ENCODE data around the gene SMYD2. TPM values are rescaled to one million over a fixed set of nuclear protein-coding genes. Genes with fewer than 3 reads are reported as not detected.

The SMYD2 gene, protein sequence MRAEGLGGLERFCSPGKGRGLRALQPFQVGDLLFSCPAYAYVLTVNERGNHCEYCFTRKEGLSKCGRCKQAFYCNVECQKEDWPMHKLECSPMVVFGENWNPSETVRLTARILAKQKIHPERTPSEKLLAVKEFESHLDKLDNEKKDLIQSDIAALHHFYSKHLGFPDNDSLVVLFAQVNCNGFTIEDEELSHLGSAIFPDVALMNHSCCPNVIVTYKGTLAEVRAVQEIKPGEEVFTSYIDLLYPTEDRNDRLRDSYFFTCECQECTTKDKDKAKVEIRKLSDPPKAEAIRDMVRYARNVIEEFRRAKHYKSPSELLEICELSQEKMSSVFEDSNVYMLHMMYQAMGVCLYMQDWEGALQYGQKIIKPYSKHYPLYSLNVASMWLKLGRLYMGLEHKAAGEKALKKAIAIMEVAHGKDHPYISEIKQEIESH
- total RNA-seq (2014; rRNA removed; shearing (Covaris generic)), result 34.8 and 37.2 TPM in 2 replicates

DNA sequence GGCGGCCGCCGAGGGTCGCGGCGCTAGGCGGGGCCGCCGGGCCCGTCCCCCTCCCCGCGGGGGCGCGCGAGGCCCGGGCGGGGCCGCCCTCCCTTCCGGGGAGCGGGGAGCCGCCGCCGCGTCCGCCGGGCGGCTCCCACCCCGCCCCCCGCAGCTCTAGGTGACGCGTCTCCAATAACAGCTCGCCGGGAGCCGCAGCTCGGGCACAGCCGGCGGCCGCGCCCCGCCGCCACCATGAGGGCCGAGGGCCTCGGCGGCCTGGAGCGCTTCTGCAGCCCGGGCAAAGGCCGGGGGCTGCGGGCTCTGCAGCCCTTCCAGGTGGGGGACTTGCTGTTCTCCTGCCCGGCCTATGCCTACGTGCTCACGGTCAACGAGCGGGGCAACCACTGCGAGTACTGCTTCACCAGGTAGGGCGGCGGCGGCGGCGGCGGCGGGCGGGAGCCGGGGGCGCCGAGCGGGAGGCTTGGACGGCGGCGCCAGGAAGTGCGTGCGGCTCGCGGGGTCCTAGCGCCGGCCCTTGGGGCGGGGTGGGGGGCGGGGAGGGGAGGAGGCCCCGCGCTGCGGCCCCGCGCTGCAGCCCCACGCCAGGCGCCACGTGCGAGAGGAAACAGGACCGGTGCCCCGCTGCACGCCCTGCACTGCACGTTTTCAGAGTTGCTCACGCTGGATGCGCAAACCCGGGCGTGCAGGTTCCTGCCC lies at the start of gene SMYD2:
Gene SMYD2, plus strand, starts transcription at position 139 of the 699 bp plus-strand sequence. Its CDS starts 96 bp downstream, at position 235.
- Histone ChIP-seq H3K36me3 (no peaks in the 10 kb centered on the region), H3K9me3 (replicated peaks) (no peaks in the 10 kb centered on the region), H3K4me3 (peak within 1 kb of the TSS; percentile 100), H3K27ac (peak within 1 kb of the TSS; percentile 93), H3K4me1 (no peaks in the 10 kb centered on the region), H3K27me3 (no peaks in the 10 kb centered on the region)
- peak; percentile 77 to 84 for DNase-seq

DNA sequence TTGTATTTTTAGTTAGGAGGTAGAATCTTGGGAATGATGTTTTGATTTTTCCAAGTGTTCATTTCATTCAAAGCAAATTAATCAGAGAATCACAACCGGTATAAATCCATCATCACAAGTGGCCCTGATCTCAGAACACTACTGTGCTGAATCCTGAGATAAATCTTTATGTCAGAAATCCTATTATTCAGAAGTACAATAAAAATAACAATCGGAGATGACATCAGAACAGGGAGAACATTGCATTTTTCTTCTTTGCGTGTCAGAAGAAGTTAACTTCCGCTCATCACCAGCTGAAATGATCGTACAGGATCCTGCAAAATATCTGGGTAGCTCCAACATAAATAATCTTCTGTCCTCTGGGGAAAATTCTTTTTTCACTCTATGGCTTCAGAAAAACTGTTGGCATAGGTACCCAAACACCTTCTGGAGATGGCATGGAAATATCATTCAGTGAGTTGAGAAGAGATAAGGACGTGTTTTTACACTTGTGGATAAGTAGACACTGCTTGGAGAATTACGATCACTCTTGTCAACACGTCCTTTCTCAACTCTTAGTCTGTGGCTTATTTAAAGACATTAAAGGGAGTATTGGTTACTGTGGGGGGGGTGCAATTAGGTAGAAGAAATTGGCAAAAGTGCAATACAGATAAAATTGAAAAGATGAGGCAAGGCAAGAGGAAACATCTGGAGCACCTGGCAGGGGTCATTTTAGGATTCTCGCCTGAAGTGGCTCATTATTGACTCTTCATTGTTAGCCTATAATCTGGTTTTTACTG lies 46.9 kb upstream of the SMYD2 start:
- 0 out of 2 replicates have a peak, but pooled peaks cover 7% of the 10 kb centered on the region for H3K27me3 ChIP-seq
- H3K4me3 ChIP-seq, result no peak overlapping the region
- no peaks in the 10 kb centered on the region for H3K4me1 ChIP-seq
- H3K9me3 ChIP-seq (replicated peaks), result no peaks in the 10 kb centered on the region
- no peak overlapping the region for H3K27ac ChIP-seq
- no peak for DNase-seq
- no peaks in the 10 kb centered on the region for H3K36me3 ChIP-seq

DNA sequence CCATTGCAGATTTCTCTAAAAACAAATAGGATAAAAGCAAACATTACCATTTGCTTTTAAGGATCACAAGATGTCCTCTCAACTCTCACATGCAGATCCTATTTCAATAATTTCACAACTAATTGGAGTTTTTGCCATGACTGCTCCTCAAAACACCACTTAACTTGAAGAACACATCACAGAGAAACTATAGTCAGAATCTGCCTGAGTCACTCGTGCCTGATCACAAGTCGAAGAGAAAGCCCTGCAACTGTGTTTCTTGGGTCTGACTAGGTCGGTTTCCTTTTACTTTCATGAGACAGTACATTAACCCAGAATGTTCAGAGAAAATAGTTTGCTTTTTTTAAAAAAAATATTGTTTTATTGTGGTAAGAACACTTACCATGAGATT lies 46.3 kb upstream of the SMYD2 start:
- Histone ChIP-seq H3K9me3 (replicated peaks) (no peaks in the 10 kb centered on the region), H3K27me3 (0 out of 2 replicates have a peak, but pooled peaks cover 7% of the 10 kb centered on the region)
- no peak for DNase-seq

GRCh38 chr1:214236477-214236876 lies 44.5 kb upstream of the SMYD2 start:
- Histone ChIP-seq H3K4me3 (no peak overlapping the region), H3K36me3 (no peaks in the 10 kb centered on the region), H3K9me3 (replicated peaks) (no peaks in the 10 kb centered on the region), H3K27ac (no peak overlapping the region), H3K4me1 (no peaks in the 10 kb centered on the region), H3K27me3 (no peaks in the 10 kb centered on the region)
- DNase-seq, result no peak

More for the DNA sequence above, 46.3 kb upstream of the SMYD2 start:
- H3K36me3 ChIP-seq, result no peaks in the 10 kb centered on the region
- H3K4me3 ChIP-seq, result no peak overlapping the region
- H3K27ac ChIP-seq, result no peak overlapping the region
- H3K4me1 ChIP-seq, result no peaks in the 10 kb centered on the region

DNA sequence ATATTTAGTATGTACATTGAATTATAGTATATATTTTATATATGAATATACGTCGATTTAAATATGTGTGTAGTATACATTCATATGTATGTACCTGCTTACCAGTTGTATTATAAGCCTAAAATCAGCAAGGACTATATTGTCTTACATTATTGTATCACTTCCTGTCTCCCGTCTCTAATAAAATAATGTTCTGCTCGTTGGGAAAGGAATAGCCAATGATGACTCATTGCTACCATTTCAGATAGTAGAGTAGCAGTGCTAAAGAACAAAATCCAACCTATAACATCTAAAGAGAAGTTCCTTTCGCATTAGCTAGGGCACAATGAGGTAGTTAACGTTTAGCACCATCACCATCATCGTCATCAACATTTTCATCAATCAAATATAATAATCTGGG lies 39.9 kb upstream of the SMYD2 start:
- no peaks in the 10 kb centered on the region for H3K36me3 ChIP-seq
- no peaks in the 10 kb centered on the region for H3K4me1 ChIP-seq
- DNase-seq, result no peak
- H3K9me3 ChIP-seq (replicated peaks), result no peaks in the 10 kb centered on the region
- H3K4me3 ChIP-seq, result no peak overlapping the region
- no peaks in the 10 kb centered on the region for H3K27me3 ChIP-seq
- H3K27ac ChIP-seq, result no peak overlapping the region

- H3K27ac ChIP-seq, result no peak overlapping the region
- no peak overlapping the region for H3K4me3 ChIP-seq
- H3K9me3 ChIP-seq (replicated peaks), result no peaks in the 10 kb centered on the region
- no peaks in the 10 kb centered on the region for H3K36me3 ChIP-seq
- H3K27me3 ChIP-seq, result no peaks in the 10 kb centered on the region; the same call in 1 of the 2 replicates
- no peaks in the 10 kb centered on the region for H3K4me1 ChIP-seq
- no peak for DNase-seq
Observed at GRCh38 chr1:214244252-214244651, 36.7 kb upstream of the SMYD2 start.

DNA sequence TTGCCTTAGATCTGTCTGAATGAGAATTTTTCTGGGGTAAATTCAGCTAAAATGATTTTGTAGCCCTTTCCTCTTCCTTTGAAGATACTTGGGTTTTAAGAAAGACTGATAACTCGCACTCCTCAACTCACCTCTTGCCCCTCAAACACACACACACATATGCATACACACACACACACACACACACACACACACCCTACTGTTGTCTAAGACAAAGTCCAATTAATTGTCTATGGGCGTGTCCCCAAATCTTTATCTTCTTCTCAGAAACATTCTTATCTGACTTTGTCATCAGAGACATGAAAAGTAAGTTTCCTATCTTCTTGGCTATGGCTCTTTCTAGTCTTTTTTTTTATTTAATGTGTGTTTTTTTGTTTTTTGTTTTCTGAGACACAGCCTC lies 36.1 kb upstream of the SMYD2 start:
- no peaks in the 10 kb centered on the region; the same call in 1 of the 2 replicates for H3K27me3 ChIP-seq
- DNase-seq, result no peak
- H3K4me1 ChIP-seq, result no peaks in the 10 kb centered on the region
- no peaks in the 10 kb centered on the region for H3K9me3 ChIP-seq (replicated peaks)
- H3K27ac ChIP-seq, result no peak overlapping the region
- H3K4me3 ChIP-seq, result no peak overlapping the region
- no peaks in the 10 kb centered on the region for H3K36me3 ChIP-seq

DNA sequence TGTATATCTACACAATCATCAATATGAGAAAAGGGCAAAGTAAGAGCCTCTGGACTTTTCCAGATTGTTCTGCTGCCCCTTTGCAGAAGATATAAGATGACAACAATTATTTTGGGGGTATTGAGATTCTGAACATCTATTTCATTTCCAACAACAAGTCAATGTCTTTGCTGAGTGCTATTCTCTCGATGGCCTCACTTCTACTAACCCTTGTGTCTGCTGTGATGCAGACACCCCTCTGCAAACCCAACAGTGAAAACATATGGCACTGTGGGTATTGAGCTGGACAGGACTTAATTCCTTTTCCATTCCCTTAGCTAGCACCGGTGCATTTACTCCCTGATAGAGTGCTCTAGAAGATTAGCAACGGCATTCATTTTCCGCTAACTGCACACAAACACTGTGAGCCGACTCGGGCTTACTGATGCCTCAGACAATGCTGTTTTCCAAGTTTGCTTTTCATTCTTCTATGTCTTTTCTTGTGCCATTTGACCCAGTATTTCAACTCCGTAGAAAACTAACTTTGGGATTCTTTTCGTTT lies 33.4 kb upstream of the SMYD2 start:
- Histone ChIP-seq H3K36me3 (no peaks in the 10 kb centered on the region), H3K27ac (no peak overlapping the region), H3K4me3 (no peak overlapping the region), H3K9me3 (replicated peaks) (no peaks in the 10 kb centered on the region), H3K4me1 (no peaks in the 10 kb centered on the region), H3K27me3 (no peaks in the 10 kb centered on the region; the same call in 1 of the 2 replicates)
- DNase-seq, result no peak

DNA sequence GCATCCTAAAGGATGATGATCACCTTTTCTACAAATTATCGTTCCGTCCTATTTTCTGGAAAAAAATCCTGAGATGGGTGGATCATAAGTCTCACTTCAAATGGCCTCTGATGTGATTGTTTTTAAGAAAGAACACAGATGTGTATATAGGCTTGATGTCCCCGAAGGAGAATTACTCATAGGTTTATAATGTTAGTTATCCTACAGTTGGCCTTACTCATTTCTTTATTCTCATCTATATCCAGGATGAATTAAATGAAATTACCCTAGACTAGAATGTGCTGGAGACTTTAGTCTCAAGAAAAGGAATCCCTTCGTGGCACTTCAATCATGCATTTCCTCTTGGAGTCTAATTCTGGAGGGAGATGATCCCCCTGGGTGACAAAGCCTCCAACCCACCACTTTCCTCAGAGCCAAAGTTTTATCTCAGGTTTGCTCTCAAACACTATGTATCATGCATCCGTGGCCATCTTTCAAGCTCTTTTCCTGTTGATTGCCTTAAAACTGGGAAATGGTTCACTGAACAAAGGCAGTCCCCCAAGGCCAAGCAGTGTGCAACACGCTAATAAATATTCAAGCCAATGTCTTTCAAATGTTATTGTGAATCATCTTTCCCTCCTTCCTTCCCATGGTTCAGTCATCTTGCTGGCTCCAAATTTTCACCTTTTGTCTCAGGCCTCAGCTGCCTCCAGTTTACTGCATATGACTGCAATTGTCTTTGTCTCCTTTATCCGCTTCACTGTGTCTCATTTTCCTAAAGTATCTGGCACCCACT lies 32.5 kb upstream of the SMYD2 start:
- Histone ChIP-seq H3K36me3 (no peaks in the 10 kb centered on the region), H3K9me3 (replicated peaks) (no peaks in the 10 kb centered on the region), H3K27ac (no peak overlapping the region), H3K4me1 (no peaks in the 10 kb centered on the region), H3K4me3 (no peak overlapping the region), H3K27me3 (no peaks in the 10 kb centered on the region; the same call in 1 of the 2 replicates)
- no peak for DNase-seq

GRCh38 chr1:214249651-214250050 lies 31.3 kb upstream of the SMYD2 start:
- no peak overlapping the region for H3K4me3 ChIP-seq
- no peaks in the 10 kb centered on the region for H3K4me1 ChIP-seq

GRCh38 chr1:214251354-214251753 lies 29.6 kb upstream of the SMYD2 start:
- H3K9me3 ChIP-seq (replicated peaks), result no peaks in the 10 kb centered on the region
- no peaks in the 10 kb centered on the region for H3K36me3 ChIP-seq
- no peak overlapping the region for H3K4me3 ChIP-seq
- no peaks in the 10 kb centered on the region; the same call in 1 of the 2 replicates for H3K27me3 ChIP-seq
- DNase-seq, result no peak
- H3K27ac ChIP-seq, result no peak overlapping the region
- H3K4me1 ChIP-seq, result no peaks in the 10 kb centered on the region

More at GRCh38 chr1:214249651-214250050, 31.3 kb upstream of the SMYD2 start:
- DNase-seq, result no peak
- no peaks in the 10 kb centered on the region for H3K36me3 ChIP-seq
- no peaks in the 10 kb centered on the region for H3K9me3 ChIP-seq (replicated peaks)
- H3K27ac ChIP-seq, result no peak overlapping the region
- no peaks in the 10 kb centered on the region; the same call in 1 of the 2 replicates for H3K27me3 ChIP-seq

- DNase-seq, result no peak
- Histone ChIP-seq H3K9me3 (replicated peaks) (no peaks in the 10 kb centered on the region), H3K27me3 (no peaks in the 10 kb centered on the region; the same call in 1 of the 2 replicates), H3K4me3 (no peak overlapping the region), H3K36me3 (no peaks in the 10 kb centered on the region), H3K4me1 (no peaks in the 10 kb centered on the region), H3K27ac (no peak overlapping the region)
Observed at GRCh38 chr1:214255509-214255908, 25.4 kb upstream of the SMYD2 start.

DNA sequence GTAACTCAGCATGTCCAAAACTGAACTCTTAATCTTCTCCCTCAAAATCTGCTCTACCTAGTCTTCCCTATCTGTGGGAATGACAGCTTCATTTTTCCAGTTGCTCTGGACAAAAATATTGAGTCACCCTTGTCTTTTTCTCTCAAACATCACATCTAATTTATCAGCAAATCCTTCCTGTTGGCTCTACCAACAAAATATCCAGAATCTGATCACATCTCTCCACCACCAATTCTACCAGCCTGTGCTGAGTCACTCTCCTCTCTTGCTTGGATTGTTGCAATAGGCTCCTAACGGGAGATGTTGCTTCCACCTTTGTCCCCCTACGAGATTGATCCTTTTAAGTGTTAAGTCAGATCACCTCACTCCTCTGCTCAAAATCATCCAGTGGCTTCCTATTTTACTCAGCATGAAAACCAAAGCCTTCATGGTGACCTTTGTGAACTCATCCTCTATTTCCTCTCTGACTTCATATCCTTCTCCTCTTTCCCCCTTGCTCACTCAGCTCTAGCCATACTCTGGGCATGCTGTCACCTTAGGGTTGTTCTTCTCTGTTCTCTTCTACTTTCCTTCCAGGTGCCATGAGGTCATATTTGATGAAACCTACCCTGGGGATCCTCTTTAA lies 21.5 kb upstream of the SMYD2 start:
- no peaks in the 10 kb centered on the region for H3K27me3 ChIP-seq
- H3K4me1 ChIP-seq, result no peaks in the 10 kb centered on the region; the same call in 1 of the 2 replicates
- H3K27ac ChIP-seq, result no peak overlapping the region
- no peak overlapping the region for H3K4me3 ChIP-seq
- H3K36me3 ChIP-seq, result no peaks in the 10 kb centered on the region
- DNase-seq, result no peak
- H3K9me3 ChIP-seq (replicated peaks), result no peaks in the 10 kb centered on the region

Data from SJCRH30 (cell line).